ENCODE measurements around the gene NR2C2. TPM values are rescaled to one million over a fixed set of nuclear protein-coding genes. Genes with fewer than 3 reads are reported as not detected.

NR2C2 gene
- total and polyA plus RNA-seq, 9 of the 15 experiments (the other 6 are each of a cell fraction or from before 2014, with no cell fraction given) = 6.1 to 33.0 (median 14.6) TPM

- H3K4me3 ChIP-seq = no peak overlapping the region
- H3K79me2 ChIP-seq (ENCODE audit: control insufficient read depth, insufficient read depth, low read length) = no peaks in the 10 kb centered on the region
- no peak overlapping the region for H3K4me2 ChIP-seq (ENCODE audit: insufficient read depth, low read length)
- peaks cover 0 to 3% of the 10 kb centered on the region in 2 experiments; a peak in 2 of 5 replicates for H3K4me1 ChIP-seq (replicated peaks in 1 of 2; ENCODE audit: control insufficient read depth in 2 of 2, insufficient read depth in 2 of 2, low read length in 2 of 2)
- peaks cover 44 to 58% of the 10 kb centered on the region in 2 experiments for H3K27me3 ChIP-seq (ENCODE audit: control insufficient read depth in 2 of 2, insufficient read depth in 2 of 2, low read length in 2 of 2)
- no peaks in the 10 kb centered on the region for H3K9me3 ChIP-seq (replicated peaks; ENCODE audit: control insufficient read depth, insufficient read depth, low read depth, low read length)
- BruUV-seq (replicated peaks) = no TSS peak
- in situ Hi-C loops (cut with MboI) = loop anchor here (5.0 to 25.0 kb wide), 3 partner anchors 125 to 1260 kb away; no protein-coding TSS in a partner anchor
- no peak for DNase-seq (ENCODE audit: extremely low read depth in 1 of 4, low spot score in 3 of 4)
- H3K9ac ChIP-seq (ENCODE audit: insufficient read depth in 1 of 2, low read depth in 2 of 2, low read length in 2 of 2) = no peak overlapping the region
- ATAC-seq = no peak
- no peaks in the 10 kb centered on the region for H3K9me1 ChIP-seq (ENCODE audit: control insufficient read depth, insufficient read depth, low read length)
- H2AFZ ChIP-seq (ENCODE audit: low read depth, low read length) = no peak overlapping the region
- intact Hi-C loops (cut with micrococcal nuclease) = loop anchor here (1.0 to 10.0 kb wide), 9 partner anchors 65 to 1025 kb away; partner anchors contain the start of genes C3orf20 and CAPN7
- peaks cover 9% of the 10 kb centered on the region; the same call in 1 of the 2 replicates for H4K20me1 ChIP-seq (replicated peaks; ENCODE audit: control insufficient read depth, insufficient read depth, low read length)
- CTCF ChIA-PET (ENCODE audit: low intra/inter-chr PET ratio) = interaction anchor here (0.7 to 2.7 kb wide), 7 partner anchors 131 to 719 kb away, joined by 3 to 20 read pairs (median 3); no protein-coding TSS in a partner anchor
- H3K36me3 ChIP-seq (ENCODE audit: control insufficient read depth, insufficient read depth, low read length) = no peaks in the 10 kb centered on the region
- POLR2A ChIA-PET = interaction anchor here (0.8 to 1.6 kb wide), 8 partner anchors 10 to 143 kb away, joined by 3 to 6 read pairs (median 4); partner anchors contain the start of gene MRPS25
- H3K27ac ChIP-seq (ENCODE audit: extremely low read depth, low read depth, low read length) = no peak overlapping the region
- WGBS (ENCODE audit: insufficient coverage, low coverage, missing lambda C conversion rate) = 3% methylated on average over 21 of the region's 21 CpGs
- no peak for FAIRE-seq
- TF ChIP-seq, protein P1, sequence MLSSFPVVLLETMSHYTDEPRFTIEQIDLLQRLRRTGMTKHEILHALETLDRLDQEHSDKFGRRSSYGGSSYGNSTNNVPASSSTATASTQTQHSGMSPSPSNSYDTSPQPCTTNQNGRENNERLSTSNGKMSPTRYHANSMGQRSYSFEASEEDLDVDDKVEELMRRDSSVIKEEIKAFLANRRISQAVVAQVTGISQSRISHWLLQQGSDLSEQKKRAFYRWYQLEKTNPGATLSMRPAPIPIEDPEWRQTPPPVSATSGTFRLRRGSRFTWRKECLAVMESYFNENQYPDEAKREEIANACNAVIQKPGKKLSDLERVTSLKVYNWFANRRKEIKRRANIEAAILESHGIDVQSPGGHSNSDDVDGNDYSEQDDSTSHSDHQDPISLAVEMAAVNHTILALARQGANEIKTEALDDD (IDR thresholded peaks at IDR 0.05) = no peak
- TF ChIP-seq CREM (IDR thresholded peaks at IDR 0.05; ENCODE audit: low read depth) = peak; percentile 33; the same call in 1 of the 2 replicates
Measured at GRCh38 chr3:14921811-14922705, 25.3 kb upstream of the NR2C2 start.
